Upper lobe of left lung (tissue), 4 donors: ENCODE measurements around the gene SACS.

Experiments used
- POLR2A ChIP-seq, 4 donors: fragments of 450-650 bp; IDR thresholded peaks; one replicate each; pipeline ENCODE4 v1.5.1; 2016 to 2017; ENCODE audit warnings: antibody characterized with exemption in 4 of 4, mild to moderate bottlenecking in 2 of 4
- TF ChIP-seq, protein P1 (sequence below), 6 experiments: fragments of 450-650 bp in 4 of 6; fragments of 200-600 bp in 2 of 6; sonication (generic) in 2 of 6; IDR thresholded peaks; one replicate each; pipeline ENCODE4 v1.5.1; 2016 to 2019; ENCODE audit warnings: antibody characterized with exemption in 6 of 6

DNA sequence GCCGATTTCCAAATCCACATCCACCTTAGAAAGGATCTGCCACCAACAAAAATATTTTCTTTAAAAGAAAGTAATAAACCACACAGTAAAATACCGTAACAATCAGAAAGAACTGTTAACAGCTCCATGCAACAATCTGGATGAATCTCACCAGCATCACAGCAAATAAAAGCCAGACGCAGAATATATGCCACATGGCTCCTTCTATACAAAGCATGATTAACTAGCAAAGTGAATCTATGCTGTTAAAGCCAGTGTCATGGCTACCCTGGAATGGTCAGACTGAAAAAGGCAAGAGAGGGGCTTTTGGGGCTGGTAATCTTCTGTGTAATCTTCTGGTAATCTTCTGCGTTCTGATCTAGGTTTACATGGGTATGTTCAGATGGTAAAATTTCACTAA, 81.3 kb downstream of the SACS start:
- TF ChIP-seq, protein P1, sequence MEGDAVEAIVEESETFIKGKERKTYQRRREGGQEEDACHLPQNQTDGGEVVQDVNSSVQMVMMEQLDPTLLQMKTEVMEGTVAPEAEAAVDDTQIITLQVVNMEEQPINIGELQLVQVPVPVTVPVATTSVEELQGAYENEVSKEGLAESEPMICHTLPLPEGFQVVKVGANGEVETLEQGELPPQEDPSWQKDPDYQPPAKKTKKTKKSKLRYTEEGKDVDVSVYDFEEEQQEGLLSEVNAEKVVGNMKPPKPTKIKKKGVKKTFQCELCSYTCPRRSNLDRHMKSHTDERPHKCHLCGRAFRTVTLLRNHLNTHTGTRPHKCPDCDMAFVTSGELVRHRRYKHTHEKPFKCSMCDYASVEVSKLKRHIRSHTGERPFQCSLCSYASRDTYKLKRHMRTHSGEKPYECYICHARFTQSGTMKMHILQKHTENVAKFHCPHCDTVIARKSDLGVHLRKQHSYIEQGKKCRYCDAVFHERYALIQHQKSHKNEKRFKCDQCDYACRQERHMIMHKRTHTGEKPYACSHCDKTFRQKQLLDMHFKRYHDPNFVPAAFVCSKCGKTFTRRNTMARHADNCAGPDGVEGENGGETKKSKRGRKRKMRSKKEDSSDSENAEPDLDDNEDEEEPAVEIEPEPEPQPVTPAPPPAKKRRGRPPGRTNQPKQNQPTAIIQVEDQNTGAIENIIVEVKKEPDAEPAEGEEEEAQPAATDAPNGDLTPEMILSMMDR (IDR thresholded peaks at IDR 0.05), result no peak
- no peak for TF ChIP-seq POLR2A (IDR thresholded peaks at IDR 0.05)
